Measurements from ENCODE around the gene FNDC3B.
A peak's percentile ranks its signal among the peaks of the same experiment; 100 is the strongest.

Gene FNDC3B

DNA sequence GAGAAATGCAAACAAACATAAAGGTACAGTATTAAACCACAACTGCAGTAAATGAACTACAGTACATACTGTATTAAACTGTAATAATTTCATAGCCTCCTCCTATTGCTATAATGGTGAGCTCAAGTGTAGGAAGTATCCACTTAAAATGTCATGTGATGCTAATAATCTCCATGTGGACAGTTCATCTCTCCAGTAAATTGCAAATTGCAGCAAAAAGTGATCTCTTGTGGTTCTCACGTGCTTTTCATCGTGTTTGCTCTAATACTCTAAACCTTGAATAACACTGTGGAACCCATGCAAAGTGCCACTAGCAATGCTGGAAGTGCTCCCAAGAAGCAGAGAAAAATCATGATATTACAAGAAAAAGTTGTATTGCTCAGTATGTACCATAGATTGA is 9.2 kb upstream of the FNDC3B start:
- no peaks in the 10 kb centered on the region for H3K9me3 ChIP-seq (ENCODE audit: control insufficient read depth in 5 of 5, low read length in 5 of 5)
- no peaks in the 10 kb centered on the region for H3K36me3 ChIP-seq (ENCODE audit: control insufficient read depth in 5 of 5, insufficient read depth in 5 of 5, low read length in 5 of 5)
- no peak overlapping the region for H3K4me3 ChIP-seq (ENCODE audit: low read depth in 1 of 5, low read length in 5 of 5)
- no peaks in the 10 kb centered on the region for H3K27me3 ChIP-seq (ENCODE audit: control insufficient read depth in 5 of 5, insufficient read depth in 4 of 5, low read length in 5 of 5)
- no peaks in the 10 kb centered on the region for H3K4me1 ChIP-seq (ENCODE audit: control insufficient read depth in 5 of 5, insufficient read depth in 5 of 5, low read length in 5 of 5)
- no peak overlapping the region for H3K9ac ChIP-seq (ENCODE audit: low read length in 5 of 5)
- H3K27ac ChIP-seq (ENCODE audit: low read depth, low read length), result no peak overlapping the region

GRCh38 chr3:172031996-172032395 is 7.4 kb upstream of the FNDC3B start:
- Histone ChIP-seq H3K9me3 (ENCODE audit: control insufficient read depth in 5 of 5, low read length in 5 of 5) (no peaks in the 10 kb centered on the region), H3K36me3 (ENCODE audit: control insufficient read depth in 5 of 5, insufficient read depth in 5 of 5, low read length in 5 of 5) (no peaks in the 10 kb centered on the region), H3K27me3 (ENCODE audit: control insufficient read depth in 5 of 5, insufficient read depth in 4 of 5, low read length in 5 of 5) (no peaks in the 10 kb centered on the region), H3K4me1 (ENCODE audit: control insufficient read depth in 5 of 5, insufficient read depth in 5 of 5, low read length in 5 of 5) (no peaks in the 10 kb centered on the region), H3K9ac (ENCODE audit: low read length in 5 of 5) (no peak overlapping the region), H3K4me3 (ENCODE audit: low read depth in 1 of 5, low read length in 5 of 5) (no peak overlapping the region), H3K27ac (ENCODE audit: low read depth, low read length) (no peak overlapping the region)

DNA sequence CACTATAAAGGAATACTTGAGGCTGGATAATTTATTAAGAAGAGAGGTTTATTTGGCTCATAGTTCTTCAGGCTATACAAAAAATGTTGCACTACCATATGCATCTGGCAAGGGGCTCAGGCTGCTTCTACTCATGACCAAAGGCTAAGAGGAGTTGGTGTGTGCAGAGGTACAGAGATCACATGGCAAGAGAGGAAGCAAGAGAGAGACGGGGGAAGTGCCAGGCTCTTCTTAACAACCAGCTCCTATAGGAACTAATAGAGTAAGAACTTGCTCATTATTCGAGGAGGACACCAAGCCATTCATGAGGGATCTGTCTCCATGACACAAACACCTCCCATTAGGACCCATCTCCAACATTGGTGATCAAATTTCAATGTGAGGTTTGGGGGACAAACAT is 6.0 kb upstream of the FNDC3B start:
- Histone ChIP-seq H3K27me3 (ENCODE audit: control insufficient read depth in 5 of 5, insufficient read depth in 4 of 5, low read length in 5 of 5) (no peaks in the 10 kb centered on the region), H3K36me3 (ENCODE audit: control insufficient read depth in 5 of 5, insufficient read depth in 5 of 5, low read length in 5 of 5) (no peaks in the 10 kb centered on the region), H3K9ac (ENCODE audit: low read length in 5 of 5) (no peak overlapping the region), H3K9me3 (ENCODE audit: control insufficient read depth in 5 of 5, low read length in 5 of 5) (no peaks in the 10 kb centered on the region), H3K4me3 (ENCODE audit: low read depth in 1 of 5, low read length in 5 of 5) (no peak overlapping the region), H3K27ac (ENCODE audit: low read depth, low read length) (no peak overlapping the region), H3K4me1 (ENCODE audit: control insufficient read depth in 5 of 5, insufficient read depth in 5 of 5, low read length in 5 of 5) (peaks cover 0 to 1% (median under 1%) of the 10 kb centered on the region in 5 donors)

DNA sequence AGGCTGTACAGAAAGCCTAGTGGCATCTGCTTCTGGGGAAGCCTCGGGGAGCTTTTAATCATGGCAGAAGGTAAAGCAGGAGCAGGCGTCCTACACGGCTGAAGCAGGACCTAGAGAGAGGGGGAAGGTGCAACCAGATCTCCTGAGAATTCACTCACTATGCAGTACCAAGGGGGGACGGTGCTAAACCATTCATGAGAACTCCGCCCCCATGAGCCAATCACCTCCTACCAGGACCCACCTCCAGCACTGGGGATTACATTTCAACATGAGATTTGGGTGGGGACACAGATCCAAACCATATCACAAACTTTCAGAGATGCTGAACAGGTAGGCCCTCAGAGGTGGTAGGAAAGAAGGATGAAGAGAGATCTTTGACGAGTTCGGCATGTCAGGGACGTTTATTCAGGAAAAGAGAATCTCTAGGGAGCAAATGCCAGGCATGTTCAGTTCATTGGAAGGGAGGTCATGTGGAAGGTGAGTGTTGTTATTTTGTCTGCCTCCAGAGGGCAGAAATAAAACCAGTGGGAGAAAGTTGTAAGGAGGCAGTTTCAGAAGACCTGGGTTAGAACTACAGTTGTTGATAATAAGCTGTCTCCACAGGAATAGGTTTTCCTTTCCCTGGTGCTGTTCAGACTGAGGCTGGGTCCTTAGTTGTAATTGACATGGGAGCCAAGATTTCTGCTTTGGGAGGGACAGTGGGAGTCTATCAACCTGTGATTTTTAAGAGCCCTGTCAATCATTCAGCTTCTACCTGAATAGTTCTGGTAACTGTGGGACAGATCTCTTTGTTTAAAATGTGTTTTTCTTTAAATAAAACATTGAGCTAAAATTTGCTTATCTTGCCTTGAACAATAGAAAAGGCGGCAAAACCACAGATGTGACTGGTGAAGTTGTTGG is 4.3 kb upstream of the FNDC3B start:
- Histone ChIP-seq H3K27me3 (ENCODE audit: control insufficient read depth in 5 of 5, insufficient read depth in 4 of 5, low read length in 5 of 5) (no peaks in the 10 kb centered on the region), H3K4me3 (ENCODE audit: low read depth in 1 of 5, low read length in 5 of 5) (no peak overlapping the region), H3K9ac (ENCODE audit: low read length in 5 of 5) (no peak overlapping the region), H3K27ac (ENCODE audit: low read depth, low read length) (no peak overlapping the region), H3K9me3 (ENCODE audit: control insufficient read depth in 5 of 5, low read length in 5 of 5) (no peaks in the 10 kb centered on the region), H3K4me1 (ENCODE audit: control insufficient read depth in 5 of 5, insufficient read depth in 5 of 5, low read length in 5 of 5) (peaks cover 0 to 10% (median 9%) of the 10 kb centered on the region in 5 donors), H3K36me3 (ENCODE audit: control insufficient read depth in 5 of 5, insufficient read depth in 5 of 5, low read length in 5 of 5) (no peaks in the 10 kb centered on the region)

GRCh38 chr3:172036541-172037215 is 2.7 kb upstream of the FNDC3B start:
- Histone ChIP-seq H3K4me3 (ENCODE audit: low read depth in 1 of 5, low read length in 5 of 5) (no peak overlapping the region), H3K9me3 (ENCODE audit: control insufficient read depth in 5 of 5, low read length in 5 of 5) (no peaks in the 10 kb centered on the region), H3K27me3 (ENCODE audit: control insufficient read depth in 5 of 5, insufficient read depth in 4 of 5, low read length in 5 of 5) (no peaks in the 10 kb centered on the region), H3K4me1 (ENCODE audit: control insufficient read depth in 5 of 5, insufficient read depth in 5 of 5, low read length in 5 of 5) (peaks cover 0 to 17% (median 12%) of the 10 kb centered on the region in 5 donors), H3K36me3 (ENCODE audit: control insufficient read depth in 5 of 5, insufficient read depth in 5 of 5, low read length in 5 of 5) (no peaks in the 10 kb centered on the region), H3K27ac (ENCODE audit: low read depth, low read length) (no peak overlapping the region), H3K9ac (ENCODE audit: low read length in 5 of 5) (no peak overlapping the region)

DNA sequence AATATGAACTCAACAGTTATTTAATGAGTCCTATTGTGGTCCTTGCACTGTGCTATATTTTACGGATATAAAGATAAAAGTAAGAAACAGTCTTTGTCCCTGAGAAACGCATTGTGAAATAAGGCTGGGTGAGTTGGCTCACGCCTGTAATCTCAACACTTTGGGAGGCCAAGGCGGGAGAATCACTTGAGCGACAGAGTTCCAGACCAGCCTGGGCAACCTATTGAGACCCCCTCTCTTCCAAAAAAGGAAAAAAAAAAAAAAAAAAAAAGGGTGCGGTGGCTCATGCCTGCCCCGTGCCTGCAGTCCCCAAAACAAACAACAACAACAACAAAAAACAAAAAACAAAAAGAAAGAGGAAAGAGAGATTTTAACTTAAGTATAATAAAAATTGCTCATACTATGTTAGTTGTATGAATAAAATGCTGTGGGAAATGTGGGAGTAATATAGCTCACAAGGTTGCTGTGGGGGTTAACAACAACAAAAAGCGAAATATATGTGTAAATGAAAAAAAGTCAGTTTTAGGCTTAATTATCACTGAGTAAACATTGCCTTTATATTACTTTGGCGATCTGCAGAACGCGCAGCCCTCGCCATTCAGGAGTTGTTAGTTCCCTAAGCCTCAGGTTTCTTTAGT is 461 bp upstream of the FNDC3B start:
- peak overlapping the region in 4 of 5 donors; percentile 96 to 100 (median 100) for H3K9ac ChIP-seq (ENCODE audit: low read length in 5 of 5)
- peaks cover 0 to 35% (median 28%) of the 10 kb centered on the region in 5 donors for H3K4me1 ChIP-seq (ENCODE audit: control insufficient read depth in 5 of 5, insufficient read depth in 5 of 5, low read length in 5 of 5)
- H3K9me3 ChIP-seq (ENCODE audit: control insufficient read depth in 5 of 5, low read length in 5 of 5), result no peaks in the 10 kb centered on the region
- peak overlapping the region; percentile 99 for H3K27ac ChIP-seq (ENCODE audit: low read depth, low read length)
- no peaks in the 10 kb centered on the region for H3K36me3 ChIP-seq (ENCODE audit: control insufficient read depth in 5 of 5, insufficient read depth in 5 of 5, low read length in 5 of 5)
- no peaks in the 10 kb centered on the region for H3K27me3 ChIP-seq (ENCODE audit: control insufficient read depth in 5 of 5, insufficient read depth in 4 of 5, low read length in 5 of 5)
- peak overlapping the region; percentile 75 to 88 (median 86) for H3K4me3 ChIP-seq (ENCODE audit: low read depth in 1 of 5, low read length in 5 of 5)

DNA sequence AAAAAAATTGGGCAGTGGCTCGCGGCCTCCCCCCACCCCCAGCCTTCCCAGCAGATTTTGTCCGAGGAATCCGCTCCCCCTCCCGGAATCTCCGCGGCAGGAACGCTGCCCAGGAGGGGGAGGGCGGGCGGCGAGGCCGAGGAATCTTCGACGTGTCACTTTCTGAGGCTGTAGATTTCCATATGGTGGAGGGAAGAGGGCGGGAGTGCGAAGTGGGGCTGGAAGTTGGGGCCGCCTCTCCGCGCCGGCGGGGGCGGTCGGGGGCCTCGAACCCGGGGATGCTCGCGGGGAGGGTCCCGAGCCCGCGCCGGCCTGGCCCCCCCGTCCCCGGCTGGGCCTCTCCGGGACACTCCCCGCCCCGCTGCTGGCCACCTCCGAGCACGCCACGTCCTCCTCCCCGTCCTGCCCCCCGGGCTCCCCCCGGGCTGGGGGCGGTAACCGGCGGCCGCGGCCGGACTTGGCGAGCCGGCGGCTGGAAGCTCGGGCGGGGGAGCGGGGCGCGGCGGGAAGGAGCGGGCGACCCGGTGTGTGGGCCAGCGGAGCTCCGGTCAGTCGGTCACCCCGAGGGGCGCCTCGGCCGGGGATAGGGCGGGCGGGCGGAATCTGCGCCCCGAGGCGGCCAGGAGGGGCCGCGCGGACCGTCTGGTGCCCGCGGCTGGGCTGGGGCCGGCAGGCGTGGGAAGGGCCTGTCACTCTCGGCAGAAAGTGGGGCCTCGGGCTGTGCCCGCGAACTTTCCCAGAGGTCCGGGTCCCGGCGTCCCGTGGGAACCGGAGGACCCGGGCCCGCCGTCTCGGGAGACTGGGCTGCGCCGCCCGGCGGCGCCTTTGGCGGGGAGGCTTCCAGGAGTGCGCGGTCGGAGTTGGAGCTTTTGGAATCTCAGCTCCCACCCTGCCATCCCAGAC is 951 bp downstream of the FNDC3B start:
- H3K27me3 ChIP-seq (ENCODE audit: control insufficient read depth in 5 of 5, insufficient read depth in 4 of 5, low read length in 5 of 5), result no peaks in the 10 kb centered on the region
- H3K4me3 ChIP-seq (ENCODE audit: low read depth in 1 of 5, low read length in 5 of 5), result peak overlapping the region; percentile 82 to 88 (median 86)

GRCh38 chr3:172040981-172041963 is 1.9 kb downstream of the FNDC3B start:
- peak overlapping the region; percentile 82 to 88 (median 86) for H3K4me3 ChIP-seq (ENCODE audit: low read depth in 1 of 5, low read length in 5 of 5)
- peak overlapping the region; percentile 99 for H3K27ac ChIP-seq (ENCODE audit: low read depth, low read length)
- peaks cover 0 to 5% (median 0%) of the 10 kb centered on the region in 5 donors for H3K36me3 ChIP-seq (ENCODE audit: control insufficient read depth in 5 of 5, insufficient read depth in 5 of 5, low read length in 5 of 5)
- no peaks in the 10 kb centered on the region for H3K9me3 ChIP-seq (ENCODE audit: control insufficient read depth in 5 of 5, low read length in 5 of 5)
- peak overlapping the region; percentile 82 to 100 (median 99) for H3K9ac ChIP-seq (ENCODE audit: low read length in 5 of 5)
- H3K27me3 ChIP-seq (ENCODE audit: control insufficient read depth in 5 of 5, insufficient read depth in 4 of 5, low read length in 5 of 5), result no peaks in the 10 kb centered on the region
- peaks cover 0 to 52% (median 47%) of the 10 kb centered on the region in 5 donors for H3K4me1 ChIP-seq (ENCODE audit: control insufficient read depth in 5 of 5, insufficient read depth in 5 of 5, low read length in 5 of 5)

More for the DNA sequence above, 951 bp downstream of the FNDC3B start:
- Histone ChIP-seq H3K9me3 (ENCODE audit: control insufficient read depth in 5 of 5, low read length in 5 of 5) (no peaks in the 10 kb centered on the region), H3K27ac (ENCODE audit: low read depth, low read length) (peak overlapping the region; percentile 99), H3K4me1 (ENCODE audit: control insufficient read depth in 5 of 5, insufficient read depth in 5 of 5, low read length in 5 of 5) (peaks cover 0 to 44% (median 41%) of the 10 kb centered on the region in 5 donors), H3K9ac (ENCODE audit: low read length in 5 of 5) (peak overlapping the region; percentile 81 to 100 (median 99)), H3K36me3 (ENCODE audit: control insufficient read depth in 5 of 5, insufficient read depth in 5 of 5, low read length in 5 of 5) (peaks cover 0 to 5% (median 0%) of the 10 kb centered on the region in 5 donors)
